ENCODE data around the gene CEP170. TPM values are rescaled to one million over a fixed set of nuclear protein-coding genes. Genes with fewer than 3 reads are reported as not detected.

The CEP170 gene
- total and polyA plus RNA-seq, 8 donors: 5.0 to 27.4 (median 5.9) TPM

GRCh38 chr1:243233908-243234307 is 21.2 kb downstream of the CEP170 start:
- WGBS, 2 donors: 93 to 94% methylated on average over 2 of the region's 2 CpGs
- no peaks in the 10 kb centered on the region for H3K36me3 ChIP-seq
- no peak overlapping the region for H3K4me3 ChIP-seq
- H3K9me3 ChIP-seq: peaks cover 0 to 4% (median 0%) of the 10 kb centered on the region in 4 donors
- ATAC-seq: no peak
- no peaks in the 10 kb centered on the region for H3K27me3 ChIP-seq
- DNase-seq: no peak
- TF ChIP-seq CTCF (IDR thresholded peaks at IDR 0.05): no peak
- FAIRE-seq: no peak
- intact Hi-C loops (cut with DNase I): no loop called here
- H3K27ac ChIP-seq: no peak overlapping the region
- H3K4me1 ChIP-seq: no peaks in the 10 kb centered on the region

GRCh38 chr1:243230914-243231313 is 24.2 kb downstream of the CEP170 start:
- Histone ChIP-seq H3K4me3 (no peak overlapping the region), H3K27me3 (no peaks in the 10 kb centered on the region), H3K27ac (no peak overlapping the region), H3K36me3 (no peaks in the 10 kb centered on the region), H3K9me3 (peaks cover 0 to 4% (median 0%) of the 10 kb centered on the region in 4 donors), H3K4me1 (no peaks in the 10 kb centered on the region)
- no peak for DNase-seq
- intact Hi-C loops (cut with DNase I): no loop called here
- ATAC-seq: no peak
- FAIRE-seq: no peak
- TF ChIP-seq CTCF (IDR thresholded peaks at IDR 0.05): no peak

GRCh38 chr1:243229526-243229925 is 25.6 kb downstream of the CEP170 start:
- H3K9me3 ChIP-seq: peaks cover 0 to 4% (median 0%) of the 10 kb centered on the region in 4 donors
- DNase-seq (no peak), FAIRE-seq (no peak), ATAC-seq (no peak)
- WGBS, 2 donors: 79 to 81% methylated on average over 1 of the region's 1 CpG
- H3K4me3 ChIP-seq: no peak overlapping the region
- H3K4me1 ChIP-seq: no peaks in the 10 kb centered on the region
- no peak overlapping the region for H3K27ac ChIP-seq
- no peaks in the 10 kb centered on the region for H3K27me3 ChIP-seq
- intact Hi-C loops (cut with DNase I): no loop called here
- TF ChIP-seq CTCF (IDR thresholded peaks at IDR 0.05): no peak
- H3K36me3 ChIP-seq: no peaks in the 10 kb centered on the region

- Histone ChIP-seq H3K4me3 (no peak overlapping the region), H3K27ac (no peak overlapping the region), H3K4me1 (no peaks in the 10 kb centered on the region), H3K36me3 (no peaks in the 10 kb centered on the region), H3K27me3 (no peaks in the 10 kb centered on the region), H3K9me3 (peaks cover 0 to 4% (median 0%) of the 10 kb centered on the region in 4 donors)
- 78 to 89% methylated on average over 2 of the region's 2 CpGs for WGBS, 2 donors
- ATAC-seq (no peak), FAIRE-seq (no peak), DNase-seq (no peak)
- intact Hi-C loops (cut with DNase I): no loop called here
- TF ChIP-seq CTCF (IDR thresholded peaks at IDR 0.05): no peak
These were observed 27.5 kb downstream of the CEP170 start for GRCh38 chr1:243227622-243228021.

GRCh38 chr1:243218059-243218458 is 37.0 kb downstream of the CEP170 start:
- no peak for FAIRE-seq
- intact Hi-C loops (cut with DNase I): no loop called here
- DNase-seq: no peak
- ATAC-seq: no peak
- H3K4me1 ChIP-seq: no peaks in the 10 kb centered on the region
- TF ChIP-seq CTCF (IDR thresholded peaks at IDR 0.05): no peak
- H3K9me3 ChIP-seq: no peaks in the 10 kb centered on the region
- peaks cover 0 to 4% (median 0%) of the 10 kb centered on the region in 3 donors for H3K36me3 ChIP-seq
- H3K27me3 ChIP-seq: no peaks in the 10 kb centered on the region
- no peak overlapping the region for H3K27ac ChIP-seq
- H3K4me3 ChIP-seq: no peak overlapping the region
